ENCODE measurements around the gene MMP24OS. TPM values are rescaled to one million over a fixed set of nuclear protein-coding genes. Genes with fewer than 3 reads are reported as not detected.

Gene MMP24OS
- total RNA-seq, 1 donor from 2014 or later: 5.8 TPM

- DNase-seq (ENCODE audit: low read depth in 2 of 2): no peak
Measured at GRCh38 chr20:35291654-35292503, 14.0 kb upstream of the MMP24OS start, which contains the start of gene FAM83C. TSS of gene FAM83C (minus strand) at chr20:35292425. CDS start at chr20:35292304, 121 bp downstream.

DNA sequence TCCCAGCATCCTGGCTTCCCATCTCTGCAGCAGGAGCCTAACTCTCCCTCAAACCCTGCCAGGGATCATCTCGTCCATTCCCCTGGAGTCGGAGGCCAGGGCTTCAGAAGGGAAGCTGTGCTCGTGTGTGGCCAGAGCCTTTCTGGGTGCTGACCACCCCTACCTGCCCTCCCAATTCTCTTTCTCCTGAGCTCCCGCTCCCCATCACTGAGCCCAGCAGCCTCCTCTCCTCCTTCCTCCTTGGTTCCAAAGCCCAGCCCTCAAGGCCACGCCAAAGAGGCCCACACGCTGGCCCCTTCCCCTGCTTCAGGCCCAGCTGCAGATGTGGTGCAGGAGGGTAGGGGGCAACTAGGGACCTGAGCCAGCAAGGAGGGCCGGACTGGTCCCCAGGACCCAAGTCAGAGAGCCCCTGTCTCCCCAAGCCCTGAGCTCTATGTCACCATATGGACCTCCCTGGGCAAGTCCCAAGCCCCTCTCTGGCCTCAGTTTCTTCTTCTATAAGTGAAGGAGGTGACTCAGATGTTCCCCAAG lies 13.0 kb upstream of the MMP24OS start:
- no peak for DNase-seq (ENCODE audit: low read depth in 2 of 2)

DNA sequence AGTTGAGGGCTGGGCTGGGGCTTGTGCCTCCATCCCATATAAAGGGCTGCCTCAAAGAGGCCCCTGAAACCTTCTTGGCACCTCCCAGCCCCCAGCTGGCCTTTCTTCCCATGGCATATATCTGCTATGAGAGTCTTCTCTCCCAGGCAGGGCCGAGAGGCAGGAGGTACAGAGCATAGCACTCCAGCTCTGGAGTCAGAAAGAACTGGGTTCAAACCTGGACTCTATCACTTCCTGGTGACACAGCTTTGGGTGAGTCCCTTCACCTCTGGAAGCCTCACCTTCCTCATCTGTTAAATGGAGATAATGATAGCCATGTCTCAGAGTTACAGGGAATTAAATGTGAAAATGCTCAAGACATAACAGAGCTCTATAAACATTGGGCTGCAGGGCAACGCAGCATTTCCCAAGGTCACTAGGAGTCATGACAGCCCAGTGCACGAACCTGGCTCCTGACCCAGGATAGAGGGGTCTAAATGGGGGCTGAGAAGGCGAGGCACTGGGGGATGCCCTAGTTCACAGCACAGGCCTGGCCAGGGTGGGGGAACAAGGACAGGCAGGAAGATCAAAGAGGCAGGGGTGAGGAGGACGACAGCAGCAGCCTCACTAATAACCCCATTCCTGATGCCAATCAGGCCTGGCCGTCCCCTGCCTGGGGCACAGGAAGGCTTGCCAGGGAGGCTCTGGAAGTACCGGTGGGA lies 12.4 kb upstream of the MMP24OS start:
- no peak for DNase-seq (ENCODE audit: low read depth in 2 of 2)

- no peak for DNase-seq (ENCODE audit: low read depth in 2 of 2)
Measured at GRCh38 chr20:35288325-35289060, 10.6 kb upstream of the MMP24OS start.

DNA sequence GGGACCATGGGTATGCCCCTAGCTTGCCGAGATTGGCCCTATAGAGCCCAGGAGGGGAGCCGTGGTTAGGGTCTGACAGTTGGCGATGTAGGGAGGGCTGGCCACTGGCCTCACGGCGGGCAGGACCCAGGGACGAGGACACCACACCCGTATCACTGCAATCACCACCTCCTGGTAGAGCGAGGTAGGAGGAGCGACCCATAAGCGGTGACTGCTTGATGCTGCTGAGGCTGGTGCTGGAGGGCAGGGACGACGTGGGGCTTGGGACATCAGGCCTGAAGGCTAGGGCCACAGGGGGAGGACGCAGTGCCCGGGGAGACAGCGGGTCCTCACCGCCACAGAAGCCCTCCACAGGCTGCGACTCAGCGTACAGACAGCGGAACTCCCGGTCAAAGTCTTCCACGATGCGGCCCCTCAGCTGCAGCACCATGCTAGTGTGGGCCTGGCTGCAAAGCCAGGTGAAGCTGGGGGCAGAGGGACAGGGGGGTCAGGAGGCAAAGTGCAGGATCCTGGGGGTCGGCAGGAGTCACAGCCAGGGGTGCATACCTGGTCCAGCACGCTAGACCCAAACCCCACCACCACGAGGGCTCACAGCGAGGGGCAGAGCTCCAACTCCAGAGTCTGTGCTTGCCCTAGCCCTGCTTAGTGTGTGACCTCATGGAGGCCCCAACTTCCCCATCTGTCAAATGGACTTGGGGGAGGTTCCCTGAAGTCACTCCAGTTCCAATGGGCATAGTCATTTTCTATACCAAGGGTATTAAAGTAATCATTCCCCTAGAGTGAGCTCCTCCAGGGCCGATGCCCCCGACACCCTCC lies 9.8 kb upstream of the MMP24OS start:
- no peak for DNase-seq (ENCODE audit: low read depth in 2 of 2)

- DNase-seq (ENCODE audit: low read depth in 2 of 2): no peak
Measured at GRCh38 chr20:35286899-35287508, 9.1 kb upstream of the MMP24OS start.

GRCh38 chr20:35286077-35286898 lies 8.4 kb upstream of the MMP24OS start:
- no peak for DNase-seq (ENCODE audit: low read depth in 2 of 2)

DNA sequence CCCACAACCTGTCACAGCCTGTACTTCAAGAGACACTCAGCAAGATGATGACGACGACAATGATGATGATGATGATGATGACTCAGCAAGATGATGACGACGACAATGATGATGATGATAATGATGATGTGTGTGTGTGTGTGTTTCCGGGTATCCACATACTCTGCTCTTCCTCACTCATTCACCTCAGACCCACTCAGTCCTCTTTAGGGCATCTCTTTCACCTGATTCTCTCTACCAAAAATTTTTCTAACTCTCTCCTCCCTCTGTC lies 7.8 kb upstream of the MMP24OS start:
- DNase-seq (ENCODE audit: low read depth in 2 of 2): no peak

GRCh38 chr20:35284992-35285805 lies 7.3 kb upstream of the MMP24OS start:
- DNase-seq (ENCODE audit: low read depth in 2 of 2): no peak

DNA sequence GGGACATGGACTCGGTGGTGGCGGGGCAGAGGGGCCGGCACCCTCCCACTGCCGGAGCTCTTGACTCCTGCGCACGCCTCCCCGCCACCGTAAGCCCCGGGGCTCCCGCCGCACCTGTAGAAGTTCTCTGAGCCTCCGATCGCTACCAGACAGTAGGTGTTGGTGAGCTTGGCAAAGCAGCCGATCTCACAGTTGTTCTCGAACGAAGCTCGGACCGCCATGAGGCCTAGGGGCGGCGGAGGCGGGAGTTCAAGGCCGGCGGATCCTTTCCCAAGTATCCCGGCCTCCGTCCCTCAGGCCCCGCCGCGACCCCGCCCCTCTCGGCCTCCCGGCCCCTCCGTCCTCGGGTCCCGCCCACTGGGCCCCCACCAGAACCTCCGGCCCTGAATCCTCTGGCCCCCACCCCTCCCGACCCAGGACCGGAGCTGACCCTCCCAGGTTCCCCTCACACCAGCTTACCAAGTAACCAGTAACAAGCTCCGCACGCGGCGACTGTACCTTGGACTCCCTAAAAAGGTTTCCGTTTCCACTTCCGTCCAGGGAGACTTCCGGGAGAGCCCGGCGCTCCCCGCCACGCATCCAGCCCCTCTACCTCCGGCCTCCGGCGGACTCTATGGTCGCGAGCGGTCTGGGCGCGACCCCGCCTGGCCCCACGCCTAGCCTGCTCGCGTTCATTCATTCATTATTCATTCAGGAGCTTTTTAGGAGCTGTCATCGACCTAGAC lies 6.5 kb upstream of the MMP24OS start, which contains the start of gene EIF6:
EIF6 (minus strand) TSS at position 506 of the 725 bp plus-strand sequence; CDS start at position 221, 285 bp downstream.
- DNase-seq (ENCODE audit: low read depth in 2 of 2): peak; percentile 82

DNA sequence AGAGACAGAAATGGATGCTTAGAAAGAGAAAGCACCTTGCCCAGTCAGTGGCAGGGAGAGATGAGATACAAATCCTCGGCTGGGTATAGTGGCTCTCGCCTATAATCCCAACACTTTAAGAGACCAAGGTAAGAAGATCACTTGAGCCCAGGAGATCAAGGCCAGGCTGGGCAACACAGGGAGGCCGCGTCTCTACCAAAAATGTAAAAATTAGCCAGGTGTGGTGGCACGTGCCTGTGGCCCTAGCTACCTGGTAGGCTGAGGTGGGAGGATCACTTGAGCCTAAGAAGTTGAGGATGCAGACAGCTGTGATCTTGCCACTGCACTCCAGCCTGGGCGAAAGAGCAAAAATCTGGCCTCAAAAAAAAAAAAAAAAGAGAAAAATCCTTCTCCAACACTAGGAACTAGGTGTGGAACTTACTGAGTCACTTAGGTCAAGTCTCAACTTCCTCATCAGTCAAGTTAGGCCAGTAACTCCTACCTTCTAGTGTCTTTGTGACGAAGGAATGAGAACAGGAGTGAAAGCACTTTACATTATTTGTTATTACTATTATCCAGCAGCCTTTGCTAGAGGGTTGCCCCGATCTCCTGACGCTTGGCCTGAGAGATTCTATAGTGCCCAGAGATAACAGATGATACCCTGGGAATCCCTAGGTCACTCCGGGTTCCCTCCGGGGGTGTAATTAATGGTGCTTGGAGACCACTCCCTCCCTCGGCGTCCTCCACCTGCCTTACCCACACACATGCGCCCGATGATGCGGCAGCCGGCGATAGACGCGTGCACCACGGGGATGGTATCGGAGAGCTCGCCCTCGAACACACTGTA lies 5.7 kb upstream of the MMP24OS start:
- peak in 1 of 2 donors; percentile 47 for DNase-seq (ENCODE audit: low read depth in 2 of 2)

DNA sequence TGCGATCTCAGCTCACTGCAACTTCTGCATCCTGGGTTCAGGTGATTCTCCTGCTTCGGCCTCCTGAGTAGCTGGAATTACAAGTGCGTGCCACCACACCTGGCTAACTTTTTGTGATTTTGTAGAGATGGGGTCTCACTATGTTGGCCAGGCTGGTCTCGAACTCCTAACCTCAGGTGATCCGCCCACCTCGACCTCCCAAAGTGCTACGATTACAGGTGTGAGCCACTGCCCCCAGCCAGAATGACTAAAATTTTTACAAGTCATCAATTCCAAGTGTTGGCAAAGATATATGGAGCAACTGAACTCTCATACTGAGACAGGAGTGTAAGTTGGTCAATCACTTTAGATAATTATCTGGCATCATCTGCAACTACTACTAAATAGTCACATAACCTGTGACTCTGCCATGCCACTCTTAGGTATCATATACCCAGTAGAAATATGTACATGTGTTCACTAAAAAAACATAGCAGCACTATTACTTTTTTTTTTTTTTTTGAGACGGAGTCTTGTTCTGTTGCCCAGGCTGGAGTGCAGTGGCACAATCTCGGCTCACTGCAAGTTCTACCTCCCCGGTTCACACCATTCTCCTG lies 3.7 kb upstream of the MMP24OS start:
- no peak for DNase-seq (ENCODE audit: low read depth in 2 of 2)

GRCh38 chr20:35280523-35280922 lies 2.6 kb upstream of the MMP24OS start:
- DNase-seq (ENCODE audit: low read depth in 2 of 2): no peak

- no peak for DNase-seq (ENCODE audit: low read depth in 2 of 2)
Measured at GRCh38 chr20:35279533-35280174, 1.7 kb upstream of the MMP24OS start.

GRCh38 chr20:35279040-35279439 lies 1.1 kb upstream of the MMP24OS start:
- no peak for DNase-seq (ENCODE audit: low read depth in 2 of 2)

DNA sequence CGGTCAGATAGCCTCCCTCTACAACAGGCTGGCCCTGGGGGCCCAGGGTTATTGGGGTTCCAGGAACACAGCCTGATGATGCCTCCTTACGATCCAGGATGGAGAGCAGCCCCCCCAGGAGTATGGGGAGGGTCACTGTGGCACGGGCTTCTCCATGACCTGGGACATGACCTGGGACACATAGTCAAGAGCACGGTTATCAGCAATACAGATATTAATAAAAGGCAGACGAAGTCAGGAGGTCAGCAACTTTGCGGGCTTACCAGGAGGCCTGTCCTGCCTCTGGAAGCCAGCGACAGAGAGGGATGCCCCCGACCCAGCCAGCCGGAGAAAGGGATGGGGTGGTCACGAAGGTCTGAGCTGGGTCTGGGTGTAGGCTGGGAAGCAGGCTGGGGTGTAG lies 795 bp downstream of the MMP24OS start:
- no peak for DNase-seq (ENCODE audit: low read depth in 2 of 2)

Measured in lung microvascular endothelial cell (primary cell).